HepG2 (cell line): Measurements from ENCODE around the gene CHRNB2. TPM values are rescaled to one million over a fixed set of nuclear protein-coding genes. Genes with fewer than 3 reads are reported as not detected.

Experiments used
- ATAC-seq: fragments of 200-7000 bp; cut with Tn5 transposase; 3 replicates; pipeline ENCODE4 v1.9.1; 2020; ENCODE audit warnings: mild to moderate bottlenecking, moderate library complexity
- BruUV-seq: library from RNA; stranded (reverse); fragments of 400-500 nt; replicated peaks from 2 replicates; lab custom pipeline; 2021; lab: Mats Ljungman, UMichigan
- CTCF ChIA-PET: fragments of 300-600 bp; formaldehyde crosslinking; extraction: SDS; loops from one replicate; lab custom pipeline; 2021; ENCODE audit warnings: low total read pairs, inconsistent platforms, low intra/inter-chr PET ratio; lab: Yijun Ruan, JAX
- POLR2A ChIA-PET: fragments of 350-600 bp; sonication (Branson Sonifier 250); formaldehyde crosslinking; loops from one replicate; lab custom pipeline; 2020; ENCODE audit warnings: antibody characterized with exemption, inconsistent platforms; lab: Yijun Ruan, JAX
- DNase-seq: peaks from one replicate; pipeline ENCODE4 v3.0.0-alpha.2; 2015; ENCODE audit warnings: low spot score
- FAIRE-seq: peaks from 3 replicates; lab custom pipeline; 2011; peaks lifted over from hg19 to GRCh38; lab: Jason Lieb, UNC
- H2AFZ ChIP-seq: one replicate; pipeline ENCODE4 v1.6.1; 2011; ENCODE audit warnings: low read length, inconsistent platforms
- H3K27ac ChIP-seq: fragments of 300-600 bp; 3 replicates; pipeline ENCODE4 v1.8.0; 2011; ENCODE audit warnings: mixed run types, mild to moderate bottlenecking, mixed read lengths, low read length, inconsistent platforms; ENCODE audit not compliant: insufficient read depth; ENCODE audit errors: extremely low read length
- H3K27me3 ChIP-seq, 2 experiments: fragments of 200-600 bp in 1 of 2; 2 replicates in 1 of 2; 3 replicates in 1 of 2; pipeline versions ENCODE4 v1.6.0 to v1.8.0; 2011; ENCODE audit warnings: low read length in 2 of 2, mild to moderate bottlenecking in 2 of 2, moderate library complexity in 2 of 2, inconsistent platforms in 1 of 2; ENCODE audit not compliant: insufficient read depth in 2 of 2, control insufficient read depth in 1 of 2
- H3K36me3 ChIP-seq, 2 experiments: fragments of 200-600 bp in 1 of 2; replicated peaks in 1 of 2; 2 replicates in 1 of 2; 3 replicates in 1 of 2; pipeline versions ENCODE4 v1.5.1 to v1.8.0; 2011; ENCODE audit warnings: low read length in 2 of 2, inconsistent platforms in 1 of 2; ENCODE audit not compliant: insufficient read depth in 2 of 2, control insufficient read depth in 1 of 2
- H3K4me1 ChIP-seq: 2 replicates; pipeline ENCODE4 v1.5.1; 2012; ENCODE audit warnings: low read length, inconsistent platforms; ENCODE audit not compliant: insufficient read depth
- H3K4me2 ChIP-seq: 2 replicates; pipeline ENCODE4 v1.6.0; 2011; ENCODE audit warnings: low read depth, low read length, inconsistent platforms
- H3K4me3 ChIP-seq, 3 experiments: fragments of 200-600 bp in 1 of 3; sonication (generic), shearing (Covaris generic) in 1 of 3; replicated peaks in 1 of 3; 2 replicates each; pipeline ENCODE4 v1.5.1; 2011 to 2016; ENCODE audit warnings: low read length in 3 of 3, inconsistent platforms in 2 of 3, low read depth in 2 of 3, mild to moderate bottlenecking in 2 of 3, control low read depth in 1 of 3, mixed read lengths in 1 of 3; ENCODE audit not compliant: insufficient read depth in 1 of 3
- H3K79me2 ChIP-seq: one replicate; pipeline ENCODE4 v1.6.1; 2011; ENCODE audit warnings: low read length, inconsistent platforms; ENCODE audit not compliant: insufficient read depth
- H3K9ac ChIP-seq: 2 replicates; pipeline ENCODE4 v1.6.0; 2011; ENCODE audit warnings: mild to moderate bottlenecking, low read depth, low read length, inconsistent platforms; ENCODE audit not compliant: insufficient read depth
- H3K9me3 ChIP-seq: 2 replicates; pipeline ENCODE4 v1.5.1; 2012; ENCODE audit warnings: mild to moderate bottlenecking, low read length
- H4K20me1 ChIP-seq: 2 replicates; pipeline ENCODE4 v1.6.0; 2011; ENCODE audit warnings: inconsistent platforms, mild to moderate bottlenecking, low read length, moderate library complexity; ENCODE audit not compliant: insufficient read depth
- SAP130 ChIP-seq: IDR thresholded peaks from 2 replicates; pipeline ENCODE4 v1.6.1; 2016; ENCODE audit warnings: low read depth
- SNRNP70 ChIP-seq: fragments of 200-400 bp; formaldehyde crosslinking; IDR thresholded peaks from 2 replicates; pipeline ENCODE4 v1.6.1; 2017; ENCODE audit warnings: mild to moderate bottlenecking, low read depth, low read length, moderate library complexity
- TEAD3 ChIP-seq: optimal IDR thresholded peaks from 2 replicates; pipeline ENCODE3; 2016; ENCODE audit warnings: borderline replicate concordance
- TP53 ChIP-seq: sonication (generic); formaldehyde crosslinking; conservative IDR thresholded peaks from 2 replicates; pipeline ENCODE4 v1.4.0; 2020; ENCODE audit warnings: missing genetic modification reagents
- WGBS: methylation state at CpG from one replicate; pipeline ENCODE4 v1.1.6; 2017; ENCODE audit warnings: low lambda C conversion rate; 5-methylcytosine and 5-hydroxymethylcytosine counted together
- in situ Hi-C: cut with HindIII; loops from 2 replicates; pipeline ENCODE4 v1.10.0; 2017; ENCODE audit warnings: low pct_unique_long_range_greater_than_20kb; ENCODE audit not compliant: extremely low pct_ligation_motif_present
- intact Hi-C: fragments of 100-400 bp; cut with micrococcal nuclease; formaldehyde crosslinking; loops from one replicate; pipeline ENCODE4 v1.10.0; 2022; ENCODE audit not compliant: unreplicated experiment
- polyA plus RNA-seq, 8 experiments: library from polyadenylated mRNA; depleted of rRNA in 3 of 8; stranded (reverse) in 7 of 8; unstranded in 1 of 8; fragments of >200 nt; fragmentation: Illumina TruSeq in 4 of 8; extraction: Trizol in 4 of 8; gene quantifications; 2 replicates each; pipeline versions ENCODE4 v1.2.1 to v1.2.3, GENCODE V29; 2011 to 2016; ENCODE audit warnings: low read depth in 4 of 8, missing spikeins in 1 of 8, mixed read lengths in 1 of 8; ENCODE audit not compliant: insufficient read depth in 1 of 8
- total RNA-seq, 5 experiments: library from RNA; depleted of rRNA; stranded (reverse); fragments of >200 nt; fragmentation: Illumina TruSeq; extraction: Trizol; gene quantifications; 2 replicates each; pipeline ENCODE4 v1.2.3, GENCODE V29; 2016; ENCODE audit warnings: low read depth in 1 of 5
- TF ChIP-seq, protein P1 (sequence below): IDR thresholded peaks from 2 replicates; pipeline ENCODE4 v1.6.1; 2016; ENCODE audit warnings: low read depth, missing genetic modification reagents, missing compliant biosample characterization
- TF ChIP-seq, protein P2 (sequence below): IDR thresholded peaks from 2 replicates; pipeline ENCODE4 v1.6.1; 2016; ENCODE audit warnings: control low read depth
- TF ChIP-seq, protein P3 (sequence below): sonication (generic); formaldehyde crosslinking; IDR thresholded peaks from 2 replicates; pipeline ENCODE4 v1.4.0; 2020; ENCODE audit warnings: mild to moderate bottlenecking, missing genetic modification reagents

The CHRNB2 gene
- total and polyA plus RNA-seq, 2 of the 13 experiments (the other 11 are each of a cell fraction or from before 2014, with no cell fraction given): 0.03 to 0.07 TPM

DNA sequence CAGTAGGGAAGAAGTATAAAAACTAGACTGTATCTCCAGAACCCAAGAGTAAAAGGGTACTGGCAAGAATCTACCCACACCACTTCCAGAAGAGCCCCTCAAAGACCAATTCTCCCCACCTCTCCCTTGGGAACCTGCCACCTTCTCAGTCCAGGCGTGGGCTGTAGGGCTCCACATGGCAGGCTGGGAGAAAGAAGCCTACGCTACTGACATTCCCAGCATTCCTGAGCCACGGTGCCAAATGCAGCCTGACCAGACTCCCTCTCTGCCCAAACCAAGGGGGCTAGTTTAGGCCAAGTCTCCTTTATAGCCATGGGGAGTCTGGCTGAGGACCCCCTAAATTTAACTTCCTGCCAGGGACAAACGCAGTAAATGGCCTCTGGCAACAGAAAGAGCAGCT lies 11.2 kb upstream of the CHRNB2 start:
- H4K20me1 ChIP-seq: no peaks in the 10 kb centered on the region; the same call in 1 of the 2 replicates
- H3K36me3 ChIP-seq: peaks cover 31 to 47% of the 10 kb centered on the region in 2 experiments
- ChIA-PET POLR2A (interaction anchor here (0.9 kb wide), 1 partner anchor 10 kb away, joined by 3 read pairs; no protein-coding TSS in a partner anchor), CTCF (no interaction called here)
- H3K27ac ChIP-seq: peak overlapping the region; percentile 2
- WGBS: 30% methylated on average over 3 of the region's 4 CpGs
- no peak; the same call in 2 of the 3 replicates for ATAC-seq
- no peak for DNase-seq
- H3K27me3 ChIP-seq: no peaks in the 10 kb centered on the region; a peak in 1 of 5 replicates
- peaks cover 34% of the 10 kb centered on the region for H3K4me1 ChIP-seq
- peak overlapping the region; percentile 98 for H3K4me2 ChIP-seq
- TF ChIP-seq, protein P1, sequence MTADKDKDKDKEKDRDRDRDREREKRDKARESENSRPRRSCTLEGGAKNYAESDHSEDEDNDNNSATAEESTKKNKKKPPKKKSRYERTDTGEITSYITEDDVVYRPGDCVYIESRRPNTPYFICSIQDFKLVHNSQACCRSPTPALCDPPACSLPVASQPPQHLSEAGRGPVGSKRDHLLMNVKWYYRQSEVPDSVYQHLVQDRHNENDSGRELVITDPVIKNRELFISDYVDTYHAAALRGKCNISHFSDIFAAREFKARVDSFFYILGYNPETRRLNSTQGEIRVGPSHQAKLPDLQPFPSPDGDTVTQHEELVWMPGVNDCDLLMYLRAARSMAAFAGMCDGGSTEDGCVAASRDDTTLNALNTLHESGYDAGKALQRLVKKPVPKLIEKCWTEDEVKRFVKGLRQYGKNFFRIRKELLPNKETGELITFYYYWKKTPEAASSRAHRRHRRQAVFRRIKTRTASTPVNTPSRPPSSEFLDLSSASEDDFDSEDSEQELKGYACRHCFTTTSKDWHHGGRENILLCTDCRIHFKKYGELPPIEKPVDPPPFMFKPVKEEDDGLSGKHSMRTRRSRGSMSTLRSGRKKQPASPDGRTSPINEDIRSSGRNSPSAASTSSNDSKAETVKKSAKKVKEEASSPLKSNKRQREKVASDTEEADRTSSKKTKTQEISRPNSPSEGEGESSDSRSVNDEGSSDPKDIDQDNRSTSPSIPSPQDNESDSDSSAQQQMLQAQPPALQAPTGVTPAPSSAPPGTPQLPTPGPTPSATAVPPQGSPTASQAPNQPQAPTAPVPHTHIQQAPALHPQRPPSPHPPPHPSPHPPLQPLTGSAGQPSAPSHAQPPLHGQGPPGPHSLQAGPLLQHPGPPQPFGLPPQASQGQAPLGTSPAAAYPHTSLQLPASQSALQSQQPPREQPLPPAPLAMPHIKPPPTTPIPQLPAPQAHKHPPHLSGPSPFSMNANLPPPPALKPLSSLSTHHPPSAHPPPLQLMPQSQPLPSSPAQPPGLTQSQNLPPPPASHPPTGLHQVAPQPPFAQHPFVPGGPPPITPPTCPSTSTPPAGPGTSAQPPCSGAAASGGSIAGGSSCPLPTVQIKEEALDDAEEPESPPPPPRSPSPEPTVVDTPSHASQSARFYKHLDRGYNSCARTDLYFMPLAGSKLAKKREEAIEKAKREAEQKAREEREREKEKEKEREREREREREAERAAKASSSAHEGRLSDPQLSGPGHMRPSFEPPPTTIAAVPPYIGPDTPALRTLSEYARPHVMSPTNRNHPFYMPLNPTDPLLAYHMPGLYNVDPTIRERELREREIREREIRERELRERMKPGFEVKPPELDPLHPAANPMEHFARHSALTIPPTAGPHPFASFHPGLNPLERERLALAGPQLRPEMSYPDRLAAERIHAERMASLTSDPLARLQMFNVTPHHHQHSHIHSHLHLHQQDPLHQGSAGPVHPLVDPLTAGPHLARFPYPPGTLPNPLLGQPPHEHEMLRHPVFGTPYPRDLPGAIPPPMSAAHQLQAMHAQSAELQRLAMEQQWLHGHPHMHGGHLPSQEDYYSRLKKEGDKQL (CRISPR knock-in tag): no peak
- TF ChIP-seq, protein P2, sequence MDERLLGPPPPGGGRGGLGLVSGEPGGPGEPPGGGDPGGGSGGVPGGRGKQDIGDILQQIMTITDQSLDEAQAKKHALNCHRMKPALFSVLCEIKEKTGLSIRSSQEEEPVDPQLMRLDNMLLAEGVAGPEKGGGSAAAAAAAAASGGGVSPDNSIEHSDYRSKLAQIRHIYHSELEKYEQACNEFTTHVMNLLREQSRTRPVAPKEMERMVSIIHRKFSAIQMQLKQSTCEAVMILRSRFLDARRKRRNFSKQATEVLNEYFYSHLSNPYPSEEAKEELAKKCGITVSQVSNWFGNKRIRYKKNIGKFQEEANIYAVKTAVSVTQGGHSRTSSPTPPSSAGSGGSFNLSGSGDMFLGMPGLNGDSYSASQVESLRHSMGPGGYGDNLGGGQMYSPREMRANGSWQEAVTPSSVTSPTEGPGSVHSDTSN (CRISPR knock-in tag): no peak
- peak; percentile 29; the same call in 1 of the 2 replicates for TF ChIP-seq SAP130 (CRISPR knock-in tag)
- TF ChIP-seq TEAD3 (CRISPR knock-in tag): peak; percentile 86
- TF ChIP-seq SNRNP70: no peak
- TF ChIP-seq TP53 (CRISPR knock-in tag): no peak
- TF ChIP-seq, protein P3, sequence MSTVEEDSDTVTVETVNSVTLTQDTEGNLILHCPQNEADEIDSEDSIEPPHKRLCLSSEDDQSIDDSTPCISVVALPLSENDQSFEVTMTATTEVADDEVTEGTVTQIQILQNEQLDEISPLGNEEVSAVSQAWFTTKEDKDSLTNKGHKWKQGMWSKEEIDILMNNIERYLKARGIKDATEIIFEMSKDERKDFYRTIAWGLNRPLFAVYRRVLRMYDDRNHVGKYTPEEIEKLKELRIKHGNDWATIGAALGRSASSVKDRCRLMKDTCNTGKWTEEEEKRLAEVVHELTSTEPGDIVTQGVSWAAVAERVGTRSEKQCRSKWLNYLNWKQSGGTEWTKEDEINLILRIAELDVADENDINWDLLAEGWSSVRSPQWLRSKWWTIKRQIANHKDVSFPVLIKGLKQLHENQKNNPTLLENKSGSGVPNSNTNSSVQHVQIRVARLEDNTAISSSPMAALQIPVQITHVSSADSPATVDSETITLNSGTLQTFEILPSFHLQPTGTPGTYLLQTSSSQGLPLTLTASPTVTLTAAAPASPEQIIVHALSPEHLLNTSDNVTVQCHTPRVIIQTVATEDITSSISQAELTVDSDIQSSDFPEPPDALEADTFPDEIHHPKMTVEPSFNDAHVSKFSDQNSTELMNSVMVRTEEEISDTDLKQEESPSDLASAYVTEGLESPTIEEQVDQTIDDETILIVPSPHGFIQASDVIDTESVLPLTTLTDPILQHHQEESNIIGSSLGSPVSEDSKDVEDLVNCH (CRISPR knock-in tag): no peak
- FAIRE-seq: no peak
- intact Hi-C loops: loop anchor here (5.0 kb wide), 3 partner anchors 51 to 446 kb away; partner anchors contain the start of genes ADAR and ZBTB7B
- no TSS peak for BruUV-seq
- no peak overlapping the region for H2AFZ ChIP-seq
- H3K79me2 ChIP-seq: peaks cover 32% of the 10 kb centered on the region
- no peaks in the 10 kb centered on the region for H3K9me3 ChIP-seq
- H3K4me3 ChIP-seq: peak overlapping the region; percentile 35 to 96 (median 95)
- in situ Hi-C loops: no loop called here
- peak overlapping the region; percentile 89 for H3K9ac ChIP-seq
